Cortex of kidney (tissue), 1 donor: ENCODE data around the gene CD300H.
"Not testable (repeated sequence)": the region's sequence is repeated elsewhere in the genome, so short reads cannot be mapped to it uniquely, and the experiment has no call there.

Experiments
- DNase-seq: peaks from one replicate; lab custom pipeline; 2025; lab: John Stamatoyannopoulos, UW

CD300H gene

GRCh38 chr17:74584292-74585060 is 17.2 kb upstream of the CD300H start:
- DNase-seq = no peak

GRCh38 chr17:74582633-74583032 is 15.3 kb upstream of the CD300H start:
- no peak for DNase-seq

- DNase-seq = no peak
Observed at GRCh38 chr17:74579900-74580299, 12.6 kb upstream of the CD300H start.

GRCh38 chr17:74578979-74579378 is 11.7 kb upstream of the CD300H start:
- DNase-seq = no peak

GRCh38 chr17:74574489-74575142 is 7.3 kb upstream of the CD300H start:
- DNase-seq = no peak

GRCh38 chr17:74573635-74574034 is 6.3 kb upstream of the CD300H start:
- DNase-seq = not testable (repeated sequence)

GRCh38 chr17:74573169-74573568 is 5.9 kb upstream of the CD300H start:
- DNase-seq = no peak

- no peak for DNase-seq
Observed at GRCh38 chr17:74571621-74572270, 4.4 kb upstream of the CD300H start.

- DNase-seq = no peak
Observed at GRCh38 chr17:74569020-74570003, 2.0 kb upstream of the CD300H start.

- DNase-seq = no peak
Observed at GRCh38 chr17:74568106-74568873, 981 bp upstream of the CD300H start.

- DNase-seq = no peak
Observed at GRCh38 chr17:74566132-74566753, 1.1 kb downstream of the CD300H start.

GRCh38 chr17:74565126-74565525 is 2.2 kb downstream of the CD300H start:
- no peak for DNase-seq

GRCh38 chr17:74563358-74563757 is 4.0 kb downstream of the CD300H start:
- DNase-seq = no peak

GRCh38 chr17:74561586-74561985 is 5.7 kb downstream of the CD300H start:
- no peak for DNase-seq

GRCh38 chr17:74558882-74559519 is 8.3 kb downstream of the CD300H start:
- no peak for DNase-seq

- DNase-seq = not testable (repeated sequence)
Observed at GRCh38 chr17:74558402-74558801, 8.9 kb downstream of the CD300H start.

- DNase-seq = no peak
Observed at GRCh38 chr17:74555427-74555940, 11.8 kb downstream of the CD300H start.

GRCh38 chr17:74554909-74555308 is 12.4 kb downstream of the CD300H start:
- no peak for DNase-seq

- DNase-seq = no peak
Observed at GRCh38 chr17:74552037-74552436, 15.3 kb downstream of the CD300H start.

GRCh38 chr17:74550602-74551001 is 16.7 kb downstream of the CD300H start:
- no peak for DNase-seq
